NCI-H524 (cell line): ENCODE results near the gene ARL15.
"Not testable (repeated sequence)": the region's sequence is repeated elsewhere in the genome, so short reads cannot be mapped to it uniquely, and the experiment has no call there.

ENCODE experiments used
- DNase-seq, 2 experiments: peaks; one replicate each; lab custom pipeline; 2025; lab: John Stamatoyannopoulos, UW

ARL15 gene

GRCh38 chr5:54093861-54094260 is 216.5 kb downstream of the ARL15 start:
- DNase-seq: no peak

DNA sequence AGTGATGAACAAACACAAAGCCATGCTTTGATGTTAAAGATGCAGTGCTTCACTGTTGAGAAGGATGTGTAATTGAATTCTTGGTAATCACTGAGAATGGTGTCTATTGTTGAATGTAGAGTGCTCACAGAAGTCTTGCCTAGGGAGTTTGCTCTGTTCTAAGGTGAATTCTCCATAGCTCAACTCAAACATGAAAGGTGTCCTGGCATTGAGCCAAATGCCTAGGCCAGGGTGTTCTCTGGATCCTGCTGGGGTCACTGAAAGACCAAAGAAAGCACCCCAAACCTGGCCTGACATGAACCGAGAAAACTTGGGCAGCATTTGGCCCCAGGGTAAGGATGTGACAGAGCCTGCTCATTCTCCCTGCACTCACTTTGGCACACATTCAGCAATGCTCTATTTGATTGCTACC is 217.3 kb downstream of the ARL15 start:
- DNase-seq: no peak

DNA sequence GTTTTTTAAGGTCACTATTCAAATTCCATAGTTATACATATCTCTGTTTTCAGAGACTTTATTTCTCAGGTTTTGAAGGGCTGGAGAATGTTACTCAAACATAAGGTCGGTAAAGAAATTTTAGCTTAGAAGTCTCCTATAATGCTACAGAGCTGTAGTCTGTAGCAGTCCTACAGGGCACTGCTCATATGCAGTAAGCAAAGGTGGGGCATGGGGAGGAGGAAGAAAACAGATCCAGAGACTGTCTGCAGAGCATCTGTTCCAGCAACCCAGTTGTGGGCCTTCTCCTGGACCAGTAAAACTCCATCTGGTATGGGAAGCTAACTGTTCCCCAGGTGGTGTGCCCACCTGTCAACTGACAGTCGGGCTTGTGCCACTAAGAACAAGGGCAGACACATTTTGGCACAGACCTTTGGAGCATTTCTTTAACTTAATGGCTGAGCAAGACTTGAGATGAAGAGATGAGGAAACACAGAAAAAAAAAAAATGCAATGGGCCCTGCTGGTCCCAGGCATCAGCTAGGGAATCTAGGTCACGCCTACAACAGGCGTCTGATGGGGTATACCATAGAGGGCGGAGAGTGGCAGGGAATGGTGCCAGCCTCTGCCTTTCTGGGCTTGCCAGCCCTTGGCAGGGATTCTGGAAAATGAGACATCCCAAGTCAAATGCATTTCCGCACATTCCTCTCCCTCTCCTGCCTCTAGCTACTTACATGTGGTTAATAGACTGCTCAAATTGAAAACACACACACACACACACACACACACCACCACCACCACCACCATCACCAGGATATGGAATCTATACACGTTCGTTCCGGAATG is 218.9 kb downstream of the ARL15 start:
- peak; percentile 40 to 62 for DNase-seq

DNA sequence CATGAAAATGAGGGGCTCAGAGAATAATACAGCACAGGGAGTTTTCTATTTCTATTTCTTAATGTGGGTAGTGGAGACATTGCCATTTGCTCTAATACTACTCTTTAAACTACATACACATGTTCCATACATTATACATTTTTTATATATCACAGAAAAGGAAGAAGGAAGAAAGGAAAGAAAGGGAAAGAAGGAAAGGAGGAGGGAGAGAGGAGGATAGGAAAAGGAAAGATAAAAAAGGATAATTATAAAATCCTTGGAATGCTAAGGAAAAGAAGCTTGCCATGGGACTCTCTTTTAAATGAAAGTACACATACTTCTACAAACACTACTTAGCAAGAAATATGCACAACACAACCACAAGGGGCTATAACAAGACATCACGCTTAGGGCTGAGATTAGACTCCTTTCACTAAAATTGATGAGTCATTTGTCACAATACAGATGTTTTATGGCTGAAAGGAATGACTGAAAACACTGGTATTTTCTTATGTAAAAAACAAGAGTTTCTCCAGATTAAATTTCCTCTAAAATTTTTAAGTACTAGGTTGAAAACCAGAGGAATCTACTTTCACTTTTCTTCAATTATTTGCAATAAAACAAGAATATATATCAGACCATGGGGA is 219.8 kb downstream of the ARL15 start:
- DNase-seq: no peak

DNA sequence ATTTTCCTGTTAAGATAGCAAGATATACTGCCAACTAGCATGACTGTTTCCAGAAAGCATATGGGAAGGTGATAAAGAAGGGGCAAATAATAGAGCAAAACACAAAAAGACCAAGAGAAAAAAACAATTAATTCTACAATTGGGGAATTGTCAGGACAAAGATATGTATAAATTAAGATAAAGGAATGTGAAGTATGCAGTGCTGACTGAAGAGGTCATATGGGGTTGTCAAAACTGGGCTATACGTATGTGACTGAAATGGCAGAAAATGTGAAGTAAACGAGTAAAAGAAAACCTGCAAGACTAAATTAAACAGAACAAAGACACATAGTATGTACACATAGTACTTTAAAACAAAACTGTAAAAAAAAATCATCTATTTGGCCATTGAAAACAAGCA is 222.3 kb downstream of the ARL15 start:
- no peak for DNase-seq

DNA sequence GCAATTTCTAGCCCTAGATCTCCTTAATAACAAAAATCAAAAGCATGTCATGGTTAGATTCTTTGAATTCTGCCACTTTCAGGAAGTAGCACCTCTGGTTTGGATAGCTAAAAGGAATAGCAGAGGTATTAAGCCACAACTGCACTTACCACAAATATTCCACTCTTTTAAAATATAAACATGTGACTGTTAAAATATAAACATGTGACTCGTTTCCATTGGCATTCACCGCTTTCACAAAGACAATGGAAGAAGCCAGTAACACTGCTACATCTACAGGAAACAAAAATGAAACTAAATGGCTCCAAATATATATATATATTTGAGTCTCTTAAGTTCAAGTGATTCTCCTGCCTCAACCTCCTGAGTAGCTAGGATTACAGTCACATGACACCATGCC is 222.9 kb downstream of the ARL15 start:
- no peak for DNase-seq

DNA sequence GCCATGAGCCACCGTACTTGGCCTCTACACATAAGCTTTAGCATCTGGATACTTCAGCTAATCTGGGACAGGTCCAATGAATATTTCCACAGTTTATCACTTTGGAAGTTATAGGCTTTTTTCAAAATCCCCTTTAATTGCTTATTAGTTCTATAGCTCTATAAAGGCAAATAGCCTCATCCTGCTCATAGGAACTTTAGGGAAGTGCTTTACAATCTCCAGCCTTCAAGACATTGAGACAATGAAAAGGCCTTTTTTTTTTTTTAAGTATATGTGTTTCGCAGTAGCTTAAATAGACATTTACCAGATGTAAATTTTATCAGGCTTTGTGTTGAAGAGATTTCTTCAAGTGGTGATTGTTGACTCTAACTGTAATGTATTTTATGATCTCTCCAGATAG is 224.2 kb downstream of the ARL15 start:
- no peak for DNase-seq

GRCh38 chr5:54084696-54085095 is 225.7 kb downstream of the ARL15 start:
- DNase-seq: no peak

DNA sequence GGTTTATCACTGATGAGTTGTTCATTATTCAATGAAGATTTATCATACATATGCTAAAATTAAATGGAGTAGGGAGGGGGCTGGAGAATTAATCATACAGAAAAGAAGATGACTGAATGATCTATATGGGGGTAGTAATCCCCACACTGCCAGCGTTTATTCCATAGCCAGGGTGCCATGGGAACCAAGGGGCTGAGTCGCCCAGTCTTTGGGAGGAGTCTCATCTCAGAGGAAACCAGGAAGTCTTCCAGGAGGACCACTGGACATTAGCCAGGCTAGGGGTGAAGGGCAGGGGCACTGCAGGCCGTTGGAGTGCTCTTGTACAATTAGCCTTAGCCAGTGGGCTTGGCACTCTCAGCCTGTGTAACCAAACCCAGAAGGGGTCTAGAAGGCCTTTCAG is 226.5 kb downstream of the ARL15 start:
- no peak for DNase-seq

- no peak for DNase-seq
Observed at GRCh38 chr5:54083245-54083644, 227.1 kb downstream of the ARL15 start.

DNA sequence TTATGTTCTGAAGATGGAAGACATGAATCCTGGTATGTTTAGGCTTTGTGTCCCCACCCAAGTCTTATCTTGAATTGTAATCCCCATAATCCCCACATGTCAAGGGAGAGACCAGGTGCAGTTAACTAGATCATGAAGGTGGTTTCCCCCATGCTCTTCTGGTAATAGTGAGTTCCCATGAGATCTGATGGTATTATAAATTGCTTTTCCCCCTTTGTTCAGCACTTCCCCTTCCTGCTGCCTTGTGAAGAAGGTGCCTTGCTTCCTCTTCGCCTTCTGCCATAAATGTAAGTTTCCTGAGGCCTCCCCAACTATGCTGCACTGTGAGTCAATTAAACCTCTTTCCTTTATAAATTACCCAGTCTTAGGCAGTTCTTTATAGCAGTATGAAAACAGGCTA is 229.0 kb downstream of the ARL15 start:
- no peak for DNase-seq

DNA sequence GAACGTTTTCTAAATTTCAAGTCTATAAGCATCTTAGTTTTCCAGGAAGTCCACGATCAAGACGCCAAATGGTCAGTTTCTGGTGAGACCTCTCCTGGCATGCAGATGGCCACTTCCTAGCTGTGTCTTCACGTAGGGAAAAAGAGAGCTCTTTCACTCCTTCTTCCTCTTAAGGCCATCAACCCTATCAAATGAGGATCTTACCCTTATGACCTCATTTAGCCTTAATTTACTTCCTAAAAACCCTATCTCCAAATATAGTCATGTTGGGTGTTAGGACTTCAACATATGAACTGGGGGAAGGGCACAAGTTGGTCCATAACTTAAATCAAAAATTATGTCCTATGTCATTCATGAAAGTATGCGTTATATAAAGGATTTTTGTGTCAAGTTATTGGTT is 229.5 kb downstream of the ARL15 start:
- DNase-seq: no peak

- DNase-seq: no peak
Observed at GRCh38 chr5:54073735-54074134, 236.6 kb downstream of the ARL15 start.

DNA sequence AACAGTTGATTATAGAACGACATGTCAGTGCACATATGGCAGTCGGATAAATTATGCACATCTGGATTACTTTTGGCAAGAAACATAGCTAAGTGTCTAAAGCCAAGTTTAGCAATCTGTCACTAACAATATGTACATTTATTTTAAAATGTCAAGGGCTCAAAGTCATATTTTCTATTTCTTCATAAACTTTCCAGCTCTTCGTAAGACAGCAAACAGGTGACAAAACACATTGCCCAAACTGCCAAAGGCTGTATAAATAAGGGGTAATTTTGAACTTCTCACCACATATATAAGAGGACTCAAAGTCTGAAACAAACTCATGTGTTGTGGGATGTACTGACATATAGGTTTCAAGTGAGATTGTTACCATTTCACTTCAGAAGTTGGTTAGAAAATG is 237.2 kb downstream of the ARL15 start:
- DNase-seq: peak in 1 of 2 experiments; percentile 33

GRCh38 chr5:54066433-54066832 is 243.9 kb downstream of the ARL15 start:
- DNase-seq: no peak

- DNase-seq: no peak
Observed at GRCh38 chr5:54063817-54064216, 246.6 kb downstream of the ARL15 start.

GRCh38 chr5:54062958-54063357 is 247.4 kb downstream of the ARL15 start:
- DNase-seq: no peak

DNA sequence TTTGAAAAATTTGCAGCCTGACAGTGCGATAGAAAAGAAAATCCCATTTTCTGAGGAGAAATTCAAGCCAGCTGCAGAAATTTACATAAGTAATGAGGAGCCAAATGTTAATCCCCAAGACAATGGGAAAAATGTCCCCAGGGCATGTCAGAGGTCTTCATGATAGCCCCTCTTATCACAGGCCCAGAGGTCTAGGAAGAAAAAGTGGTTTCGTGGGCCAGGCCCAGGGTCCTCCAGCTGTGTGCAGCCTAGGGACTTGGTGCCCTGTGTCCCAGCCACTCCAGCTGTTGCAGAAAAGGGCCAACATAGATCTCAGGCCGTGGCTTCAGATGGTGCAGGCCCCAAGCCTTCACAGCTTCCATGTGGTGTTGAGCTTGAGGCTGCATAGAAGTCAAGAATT is 249.5 kb downstream of the ARL15 start:
- not testable (repeated sequence) for DNase-seq

DNA sequence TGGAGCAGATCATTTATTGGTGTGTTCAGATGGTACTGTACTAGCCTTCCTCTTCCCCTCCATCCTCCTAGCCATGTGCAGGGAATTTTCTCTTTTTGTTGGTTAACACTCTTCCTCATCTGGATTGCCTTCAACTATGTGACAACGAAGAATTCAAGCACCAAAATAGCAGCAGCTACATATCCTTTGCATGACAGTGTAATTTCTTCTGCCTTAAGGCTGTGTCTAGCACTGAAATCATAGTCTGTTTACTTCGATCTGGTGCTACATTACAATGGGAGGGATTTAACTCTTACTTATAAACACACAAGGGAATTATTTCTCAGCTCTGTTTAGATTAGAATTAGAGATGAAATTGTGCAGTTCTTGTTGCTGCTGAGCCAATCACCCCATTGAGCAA is 260.4 kb downstream of the ARL15 start:
- DNase-seq: no peak

GRCh38 chr5:54049144-54049543 is 261.2 kb downstream of the ARL15 start:
- DNase-seq: no peak

DNA sequence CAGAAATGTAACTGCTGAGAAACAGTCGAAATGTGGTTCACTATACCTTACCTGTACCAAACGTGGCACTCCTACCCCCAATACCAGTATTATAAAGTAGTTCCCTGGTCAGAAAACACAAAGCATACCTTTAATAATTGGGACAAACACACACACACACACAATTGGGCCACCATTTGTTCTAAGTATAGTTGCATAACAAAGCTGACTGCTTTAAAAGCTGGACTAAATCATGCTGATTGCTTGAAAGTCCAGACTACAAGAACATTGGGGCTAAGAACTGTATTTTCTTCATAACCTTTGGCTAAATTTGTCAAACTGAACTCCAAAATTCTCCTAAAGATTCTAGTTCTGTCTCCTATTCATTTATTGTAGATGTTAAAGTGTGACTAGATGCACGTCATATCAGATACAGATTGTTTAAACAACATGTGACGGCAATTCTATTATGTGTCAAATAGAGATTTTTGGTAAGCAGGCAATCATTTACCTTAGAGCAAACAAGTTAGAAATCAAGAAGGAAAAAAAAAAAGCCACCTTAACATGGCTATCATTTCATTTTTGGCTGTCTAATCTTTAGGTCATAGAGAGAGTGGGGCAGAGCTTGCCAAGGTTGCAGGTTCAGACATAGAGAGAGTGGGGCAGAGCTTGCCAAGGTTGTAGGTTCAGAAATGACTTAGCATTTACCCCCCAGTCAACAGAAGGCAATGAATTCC is 265.1 kb downstream of the ARL15 start:
- DNase-seq: no peak

DNA sequence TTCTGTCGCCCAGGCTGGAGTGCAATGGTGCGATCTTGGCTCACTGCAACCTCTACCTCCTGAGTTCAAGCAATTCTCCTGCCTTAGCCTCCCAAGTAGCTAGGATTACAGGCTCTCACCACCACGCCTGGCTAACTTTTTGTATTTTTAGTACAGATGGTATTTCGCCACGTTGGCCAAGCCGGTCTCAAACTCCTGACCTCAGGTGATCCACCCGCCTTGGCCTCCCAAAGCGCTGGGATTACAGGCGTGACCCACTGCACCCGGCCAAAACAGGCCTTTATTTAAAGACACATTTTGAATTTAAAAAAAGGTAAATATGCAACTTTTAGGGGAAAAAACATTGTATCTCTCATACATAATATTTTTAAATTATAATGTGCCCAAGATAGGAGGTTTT is 266.1 kb downstream of the ARL15 start:
- not testable (repeated sequence) for DNase-seq

GRCh38 chr5:54040804-54041203 is 269.6 kb downstream of the ARL15 start:
- DNase-seq: no peak
